HG03460 (cell line): ENCODE results near the gene OGFOD1.
A peak's percentile ranks its signal among the peaks of the same experiment; 100 is the strongest.

ENCODE experiments used
- ATAC-seq: cut with Tn5 transposase; IDR thresholded peaks from one replicate; pipeline ENCODE4 v1.9.1; 2021; ENCODE audit not compliant: unreplicated experiment

The OGFOD1 gene

DNA sequence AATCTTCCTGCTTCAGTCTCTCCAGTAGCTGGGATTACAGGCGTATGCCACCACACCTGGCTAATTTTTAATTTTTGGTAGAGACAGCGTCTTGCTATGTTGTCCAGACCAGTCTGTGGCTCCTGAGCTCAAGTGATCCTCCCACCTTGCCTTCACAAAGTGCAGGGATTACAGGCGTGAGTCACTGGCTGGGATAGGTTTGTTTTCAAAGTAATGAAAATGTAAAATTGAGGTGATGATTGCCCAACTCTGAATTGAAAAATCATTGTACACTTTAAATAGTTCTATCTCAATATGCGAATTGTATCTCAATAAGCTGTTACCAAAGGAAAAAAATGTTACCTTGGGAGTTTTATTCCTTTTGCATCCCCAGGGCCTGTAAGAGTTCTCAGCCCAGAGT lies 24.8 kb upstream of the OGFOD1 start:
- no peak for ATAC-seq

DNA sequence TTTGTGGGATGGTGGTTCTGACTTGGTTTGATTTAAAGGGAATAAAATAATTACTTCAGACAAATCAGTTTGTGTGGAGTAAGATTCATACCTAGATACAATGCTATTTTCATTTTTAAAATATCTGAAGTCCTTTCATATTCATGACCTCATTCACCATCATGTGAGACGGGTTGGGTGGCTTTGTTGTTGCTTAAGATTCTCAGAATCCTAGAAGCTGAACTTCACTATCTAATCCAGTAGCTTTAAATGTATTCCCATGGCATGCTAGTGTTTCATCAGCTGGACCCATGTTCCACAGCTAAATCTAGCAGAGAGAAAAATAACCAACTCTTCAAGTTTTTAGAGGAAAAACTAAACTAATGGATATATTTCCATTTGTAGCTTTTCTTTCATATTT lies 23.3 kb upstream of the OGFOD1 start:
- ATAC-seq, result no peak

DNA sequence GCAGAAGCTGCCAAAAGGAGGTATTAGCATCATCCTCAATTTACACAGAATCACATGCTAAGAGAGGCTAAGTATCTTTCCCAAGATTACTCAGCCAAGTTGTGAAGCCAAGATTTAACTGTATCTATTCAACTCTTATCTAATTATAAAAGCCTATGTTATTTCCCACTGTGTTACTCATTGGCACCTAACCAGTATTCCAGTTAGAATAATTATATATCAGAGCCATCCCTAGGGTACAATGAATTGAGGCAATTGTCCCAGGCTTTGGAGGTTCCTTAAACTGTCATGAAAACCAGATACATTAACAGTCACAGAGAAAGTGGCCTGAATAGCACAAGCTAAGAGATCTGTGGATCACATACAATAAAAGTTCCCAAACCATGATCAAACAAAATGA lies 15.1 kb upstream of the OGFOD1 start:
- ATAC-seq, result no peak

DNA sequence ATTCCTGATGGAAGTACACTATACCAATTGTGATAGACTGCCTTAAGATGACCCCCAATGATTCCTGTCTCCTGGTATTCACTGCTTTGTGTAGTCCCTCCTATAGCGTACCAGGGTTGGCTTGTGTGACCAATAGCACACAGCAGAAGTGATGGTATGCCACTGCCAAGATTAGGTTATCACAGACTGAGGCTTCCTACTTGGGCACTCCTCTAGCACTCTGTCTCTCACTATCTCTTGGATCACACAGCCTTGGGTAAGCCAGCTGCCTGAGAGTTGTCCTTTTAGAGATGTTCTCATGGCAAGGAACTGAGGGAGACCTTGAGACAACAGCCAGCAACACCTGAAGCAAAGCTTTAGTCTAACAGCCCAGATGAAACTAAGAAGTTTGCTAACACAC lies 13.3 kb upstream of the OGFOD1 start:
- ATAC-seq, result no peak

DNA sequence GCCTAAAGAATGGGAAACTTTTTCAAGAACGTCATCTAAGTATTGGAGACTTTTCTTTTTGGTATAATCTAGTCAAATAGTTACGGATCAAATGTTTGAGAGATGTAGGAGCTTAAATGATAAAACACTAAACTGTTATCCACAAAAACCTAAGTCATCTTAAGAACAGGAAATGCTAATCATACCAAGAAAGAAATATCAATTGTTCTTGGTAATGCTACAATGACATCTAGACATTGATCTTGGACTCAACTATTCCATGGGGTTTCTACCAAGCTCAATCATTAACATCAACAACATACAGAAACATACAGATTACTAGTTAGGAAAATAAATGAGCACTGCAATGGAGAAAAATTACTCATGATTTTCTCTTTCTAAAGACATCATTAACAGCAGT lies 4.1 kb upstream of the OGFOD1 start:
- no peak for ATAC-seq

DNA sequence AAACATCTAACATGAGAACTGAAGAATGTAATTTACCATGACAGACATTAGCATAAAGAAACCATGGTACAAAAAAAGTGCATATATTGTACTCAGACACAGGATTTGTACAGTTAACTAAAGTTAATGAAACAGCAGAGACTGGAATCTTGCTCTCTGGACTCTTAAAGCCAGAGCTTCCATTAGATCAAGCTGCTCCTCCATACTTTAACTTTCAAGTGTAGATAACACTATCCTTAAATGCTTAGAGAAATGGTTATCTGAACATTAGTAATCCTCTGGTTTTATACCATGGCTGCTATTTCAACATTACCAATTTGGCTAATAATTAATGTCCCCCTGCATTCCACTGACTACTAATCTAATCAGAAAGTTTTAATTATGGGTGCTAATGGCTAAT lies 3.3 kb upstream of the OGFOD1 start:
- ATAC-seq, result no peak

DNA sequence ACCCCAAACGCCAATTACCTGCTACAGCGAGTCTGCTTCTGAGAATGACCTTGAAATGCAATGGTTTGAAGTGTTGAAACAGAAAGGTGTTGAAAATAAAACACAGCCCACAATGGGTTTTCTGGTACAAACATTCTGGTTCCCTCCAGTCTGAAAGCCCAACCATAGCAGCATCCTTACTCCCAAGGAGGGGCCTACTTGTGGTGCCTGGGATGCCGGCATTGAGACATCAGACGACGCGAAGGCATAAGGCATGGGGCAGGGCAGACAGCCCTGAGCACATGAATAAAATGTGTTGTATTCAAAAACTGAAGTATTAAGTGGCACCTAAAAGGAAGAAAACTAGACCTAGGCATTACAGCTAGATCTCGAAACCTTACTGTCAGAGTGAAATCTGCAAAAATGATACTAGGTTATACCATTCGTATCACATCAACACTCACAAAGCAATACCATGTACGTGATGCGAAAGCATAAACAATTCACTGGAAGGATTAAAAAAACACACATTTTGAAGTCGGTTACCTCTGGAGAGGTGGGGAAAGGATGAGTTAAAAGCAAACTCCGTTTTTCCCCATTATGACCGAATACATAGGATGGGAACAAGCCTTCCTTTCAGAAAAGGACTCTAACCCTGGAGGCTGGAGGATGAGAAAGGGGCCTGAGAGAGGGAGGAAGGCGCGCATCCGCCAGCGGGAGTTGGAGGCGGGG lies 924 bp upstream of the OGFOD1 start:
- no peak for ATAC-seq

DNA sequence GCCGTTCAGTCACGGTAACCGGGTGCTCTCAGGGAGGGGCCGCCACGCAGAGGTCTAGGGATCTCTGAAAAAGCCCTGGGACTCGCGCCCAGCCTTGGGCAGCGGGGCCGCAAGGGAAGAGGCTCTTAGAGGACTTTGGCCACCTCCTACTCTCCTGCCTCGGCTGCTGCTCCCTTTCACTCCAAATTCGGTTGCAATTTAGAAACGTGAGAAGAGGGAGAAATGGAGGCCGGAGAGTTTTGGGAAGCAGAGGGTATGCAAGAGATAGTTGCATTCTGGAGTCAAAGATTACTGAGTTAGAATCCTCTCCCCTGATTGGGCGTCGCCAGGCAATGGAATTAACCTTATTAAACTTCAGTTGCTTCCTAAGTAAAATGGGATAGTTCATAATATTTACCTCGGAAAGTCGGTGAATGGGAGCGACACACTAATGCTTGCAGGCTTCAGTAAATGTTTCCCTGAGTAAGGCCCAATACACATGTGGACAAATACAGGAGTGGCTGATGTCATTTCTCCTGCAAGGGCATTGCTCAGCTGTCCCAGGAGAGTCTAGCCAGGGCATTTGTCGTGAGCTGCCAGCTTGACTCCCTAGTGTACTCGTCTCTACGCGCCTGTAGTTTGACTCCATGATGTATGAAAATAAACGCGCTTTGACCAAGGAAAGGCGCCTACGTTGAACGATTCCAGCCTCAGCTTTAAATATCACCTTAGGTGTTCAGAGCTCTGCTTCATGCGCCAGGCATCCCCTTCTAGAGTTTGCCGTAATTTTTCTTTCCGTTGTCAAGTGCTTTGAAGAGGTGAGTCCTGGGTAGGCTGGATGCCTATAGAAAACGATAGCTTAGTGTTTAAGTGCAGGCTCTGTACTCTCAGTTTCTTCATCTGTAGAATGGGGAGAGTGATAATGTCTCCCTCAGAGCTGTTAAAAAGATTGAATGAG lies 667 bp downstream of the OGFOD1 start:
- peak; percentile 33 for ATAC-seq

DNA sequence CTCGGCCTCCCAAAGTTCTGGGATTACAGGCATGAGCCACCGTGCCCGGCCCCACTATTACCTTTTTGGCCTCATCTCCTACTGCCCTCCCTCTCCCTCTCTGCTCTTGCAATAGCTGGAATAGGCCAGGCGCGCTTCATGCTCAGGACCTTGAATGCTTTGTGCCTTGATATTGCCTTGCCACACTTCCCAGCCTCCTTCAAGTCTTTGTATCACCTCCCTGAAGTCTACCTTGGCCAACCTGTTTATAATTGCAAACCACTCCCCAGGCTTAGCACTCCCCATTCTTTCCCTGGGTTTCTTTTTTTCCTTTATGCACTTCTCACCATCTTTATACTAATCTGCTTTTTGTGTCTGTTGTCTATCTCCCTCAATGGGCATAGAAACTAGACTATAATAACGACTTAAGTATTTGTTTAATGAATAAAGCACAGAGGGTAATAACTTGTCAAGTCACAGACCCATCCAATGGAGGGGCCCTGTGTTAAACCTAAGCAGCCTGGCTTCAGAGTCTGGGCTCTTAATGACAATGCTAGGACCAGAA lies 6.6 kb downstream of the OGFOD1 start:
- ATAC-seq, result no peak

DNA sequence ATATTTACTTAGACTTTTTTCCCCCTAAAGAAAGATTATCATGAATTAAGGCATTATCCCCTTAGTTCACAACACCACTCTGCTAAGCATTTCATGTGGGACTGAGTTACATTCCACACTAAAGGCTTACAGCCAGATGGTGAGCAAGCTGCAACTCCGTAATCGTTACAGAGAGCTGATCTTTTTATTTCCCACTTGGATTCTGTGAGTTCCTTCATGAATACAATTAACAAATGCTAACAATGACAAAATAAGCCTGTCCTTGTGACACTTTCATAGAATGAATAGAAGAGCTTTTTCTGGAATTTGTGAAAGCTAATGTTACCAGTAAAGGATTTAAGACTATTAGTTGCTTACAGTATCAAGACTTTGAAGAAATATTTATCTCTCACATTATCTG lies 8.7 kb downstream of the OGFOD1 start:
- ATAC-seq, result no peak

DNA sequence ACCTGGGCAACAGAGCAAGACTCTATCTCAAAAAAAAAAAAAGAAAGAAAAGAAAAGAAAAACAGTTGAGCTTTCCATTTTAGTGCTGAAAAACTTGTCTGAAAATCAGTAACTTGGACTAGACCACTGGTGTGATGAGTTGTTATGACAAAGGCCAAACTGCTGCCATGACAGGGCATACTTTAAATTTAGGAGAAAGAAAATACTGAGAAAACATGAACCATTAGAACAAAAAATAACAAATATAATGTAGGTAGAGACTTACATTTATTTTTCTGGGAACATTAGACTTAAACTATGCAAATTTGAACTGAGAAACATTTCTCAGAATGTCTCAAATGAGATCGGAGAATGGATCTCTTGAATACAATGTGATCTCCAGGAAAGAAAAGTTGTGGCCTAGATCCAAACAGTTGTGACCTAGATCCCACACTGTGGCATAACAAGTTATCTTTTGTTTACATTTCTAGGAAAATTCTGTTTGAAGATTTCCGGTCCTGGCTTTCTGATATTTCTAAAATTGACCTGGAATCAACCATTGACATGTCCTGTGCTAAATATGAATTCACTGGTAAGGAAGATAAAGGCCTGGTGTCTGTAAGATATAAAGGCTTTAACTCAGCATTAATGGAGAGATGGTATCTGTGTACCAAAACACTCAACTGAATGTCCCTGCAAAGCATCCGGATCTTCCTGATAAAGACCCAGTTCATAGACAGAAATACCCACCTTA lies 10.9 kb downstream of the OGFOD1 start:
- no peak for ATAC-seq

DNA sequence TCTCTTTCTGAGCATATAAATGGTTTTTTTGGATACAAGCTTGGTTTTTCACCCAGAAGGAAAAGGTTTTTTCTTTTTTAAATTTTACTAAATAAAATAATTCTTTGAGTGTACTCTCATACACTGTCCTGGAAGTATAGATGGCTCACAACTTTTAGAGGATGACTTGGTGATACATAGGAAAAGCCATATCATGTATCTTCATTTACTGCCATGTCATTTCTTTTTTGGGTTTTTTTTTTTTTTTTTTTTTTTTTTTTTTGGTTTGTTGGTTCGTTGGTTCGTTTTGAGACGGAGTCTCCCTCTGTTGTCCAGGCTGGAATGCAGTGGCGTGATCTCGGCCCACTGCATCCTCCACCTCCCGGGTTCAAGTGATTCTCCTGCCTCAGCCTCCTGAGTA lies 11.8 kb downstream of the OGFOD1 start:
- ATAC-seq, result no peak

DNA sequence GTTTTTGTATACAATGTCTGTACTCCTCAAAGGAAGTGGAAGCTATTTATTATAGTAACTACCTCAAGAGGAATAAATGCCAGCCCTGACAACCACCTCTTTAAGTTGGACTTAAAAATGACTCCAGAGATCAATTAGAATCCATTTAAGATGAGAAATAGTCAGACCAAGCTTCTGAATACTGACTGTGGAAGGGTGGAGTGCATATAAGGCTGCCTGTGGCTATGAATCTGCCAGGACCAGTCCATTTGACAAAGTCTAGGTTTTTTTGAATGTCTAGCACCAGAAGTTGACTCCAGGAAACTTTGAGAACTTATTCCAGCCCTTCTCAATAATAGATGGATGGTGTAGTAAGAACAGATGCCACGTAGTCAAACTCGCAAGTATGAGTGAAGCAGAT lies 15.0 kb downstream of the OGFOD1 start:
- ATAC-seq, result no peak

DNA sequence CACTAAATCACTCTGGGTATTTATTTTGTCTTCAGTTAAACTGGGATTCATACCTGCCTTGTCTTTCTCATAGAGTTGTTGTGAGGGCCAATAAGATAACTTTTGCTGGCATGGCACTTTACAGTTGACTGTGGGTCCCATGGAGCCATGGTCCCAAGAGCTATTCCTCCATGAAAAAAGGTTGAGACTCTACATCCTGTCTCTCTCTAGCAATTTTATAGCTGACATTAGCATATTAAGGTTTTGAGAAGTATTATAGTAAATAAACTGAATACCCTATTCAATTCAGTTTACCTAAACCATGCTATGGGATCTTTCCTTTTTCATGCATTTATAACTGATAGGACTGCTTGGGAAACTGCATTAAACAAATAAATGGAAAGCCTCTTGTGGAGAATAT lies 17.4 kb downstream of the OGFOD1 start:
- ATAC-seq, result no peak

DNA sequence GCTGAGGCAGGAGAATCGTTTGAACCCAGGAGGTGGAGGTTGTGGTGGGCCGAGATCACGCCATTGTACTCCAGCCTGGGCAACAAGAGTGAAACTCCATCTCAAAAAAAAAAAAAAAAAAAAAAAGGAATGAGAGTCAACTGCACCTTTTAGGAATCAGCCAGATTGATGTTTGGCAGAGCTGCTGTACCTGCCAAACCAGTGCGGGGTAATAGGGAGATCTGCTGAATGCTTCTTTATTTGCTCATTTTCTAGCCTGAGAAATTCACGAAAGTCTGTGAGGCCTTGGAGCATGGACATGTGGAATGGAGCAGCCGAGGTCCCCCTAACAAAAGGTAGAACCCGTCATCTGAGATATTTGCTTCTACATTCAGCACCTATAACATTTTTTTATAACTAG lies 18.4 kb downstream of the OGFOD1 start:
- no peak for ATAC-seq

DNA sequence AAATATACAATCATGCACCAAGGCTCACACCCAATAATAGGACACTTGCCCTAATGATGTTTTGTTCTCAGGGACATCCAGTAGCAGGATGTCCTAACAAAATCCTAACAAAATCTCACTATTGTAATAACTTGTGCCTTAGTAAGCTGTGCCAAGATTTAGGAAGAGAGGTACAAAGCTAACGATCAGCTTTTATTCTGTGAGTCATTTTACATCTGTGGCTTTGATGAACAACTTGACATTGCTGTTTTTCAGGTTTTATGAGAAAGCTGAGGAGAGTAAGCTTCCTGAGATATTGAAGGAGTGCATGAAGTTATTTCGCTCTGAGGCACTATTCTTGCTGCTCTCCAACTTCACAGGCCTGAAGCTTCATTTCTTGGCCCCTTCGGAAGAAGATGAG lies 18.9 kb downstream of the OGFOD1 start:
- ATAC-seq, result no peak

DNA sequence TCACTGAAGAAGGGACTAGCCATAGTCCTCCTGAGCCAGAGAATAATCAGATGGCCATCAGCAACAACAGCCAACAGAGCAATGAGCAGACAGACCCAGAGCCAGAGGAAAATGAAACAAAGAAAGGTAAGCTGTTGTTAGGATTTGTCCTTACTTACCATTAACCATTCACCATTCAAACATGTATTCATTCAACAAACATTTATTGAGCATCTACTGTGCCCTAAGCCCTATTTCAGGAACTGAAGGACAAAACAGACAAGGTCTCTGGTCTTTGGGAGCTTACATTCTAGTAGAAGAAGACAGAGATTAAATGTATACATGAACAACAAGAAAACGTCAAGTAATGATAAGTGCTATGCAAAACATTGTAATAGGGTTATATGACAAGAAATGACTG lies 19.3 kb downstream of the OGFOD1 start:
- ATAC-seq, result no peak

DNA sequence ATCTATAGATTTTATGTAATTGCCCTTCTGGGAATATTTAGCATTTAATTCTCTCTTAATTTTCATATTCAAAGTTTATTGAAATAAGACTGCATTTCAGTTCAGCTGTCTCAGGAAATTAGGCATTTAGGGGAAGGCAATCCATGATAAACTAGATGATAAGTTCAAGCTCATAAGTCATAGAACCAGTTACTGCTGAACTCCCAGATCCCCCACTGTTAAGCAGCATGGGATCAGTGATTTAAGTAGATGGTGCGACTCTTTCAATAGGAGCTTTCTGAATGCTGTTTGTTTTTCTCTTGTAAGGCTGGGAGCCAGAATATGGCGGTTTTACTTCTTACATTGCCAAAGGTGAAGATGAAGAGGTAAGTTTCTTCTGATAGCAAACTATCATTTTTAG lies 23.8 kb downstream of the OGFOD1 start:
- no peak for ATAC-seq

DNA sequence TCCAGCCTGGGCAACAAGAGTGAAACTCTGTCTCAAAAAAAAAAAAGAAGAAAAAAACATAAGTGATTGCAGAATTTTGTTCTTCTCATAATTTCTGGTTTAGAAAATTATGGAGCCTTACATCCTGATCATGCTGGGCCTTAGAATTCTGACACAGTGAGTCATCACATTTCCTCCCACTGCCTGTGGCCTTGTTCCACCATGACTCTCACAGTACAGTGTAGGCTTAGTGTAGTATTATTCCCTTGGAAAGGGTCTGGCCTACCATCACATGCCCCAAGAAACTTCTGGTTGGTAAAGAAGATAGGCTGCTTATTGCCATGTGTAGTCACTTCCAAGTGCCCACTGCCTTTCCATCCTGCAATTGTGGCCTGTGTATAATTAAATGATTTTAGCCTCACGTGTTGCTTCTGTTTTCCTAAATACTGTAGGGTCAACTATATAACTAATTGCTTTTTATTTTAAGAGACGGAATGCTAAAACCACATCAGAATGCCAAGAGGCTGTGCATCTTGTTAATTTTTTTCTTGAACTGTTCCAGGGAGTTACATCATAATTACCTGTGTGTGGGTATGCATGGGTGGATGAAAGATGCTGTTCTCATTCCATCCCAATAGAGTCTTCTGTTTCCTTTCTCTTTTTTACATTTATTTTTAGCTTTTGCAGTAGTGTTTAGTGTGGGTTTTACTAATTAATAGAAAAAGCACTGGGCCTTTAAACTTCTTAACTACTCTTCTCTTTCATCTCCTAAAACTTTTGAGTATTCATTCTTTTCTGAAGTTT lies 25.9 kb downstream of the OGFOD1 start:
- ATAC-seq, result no peak

DNA sequence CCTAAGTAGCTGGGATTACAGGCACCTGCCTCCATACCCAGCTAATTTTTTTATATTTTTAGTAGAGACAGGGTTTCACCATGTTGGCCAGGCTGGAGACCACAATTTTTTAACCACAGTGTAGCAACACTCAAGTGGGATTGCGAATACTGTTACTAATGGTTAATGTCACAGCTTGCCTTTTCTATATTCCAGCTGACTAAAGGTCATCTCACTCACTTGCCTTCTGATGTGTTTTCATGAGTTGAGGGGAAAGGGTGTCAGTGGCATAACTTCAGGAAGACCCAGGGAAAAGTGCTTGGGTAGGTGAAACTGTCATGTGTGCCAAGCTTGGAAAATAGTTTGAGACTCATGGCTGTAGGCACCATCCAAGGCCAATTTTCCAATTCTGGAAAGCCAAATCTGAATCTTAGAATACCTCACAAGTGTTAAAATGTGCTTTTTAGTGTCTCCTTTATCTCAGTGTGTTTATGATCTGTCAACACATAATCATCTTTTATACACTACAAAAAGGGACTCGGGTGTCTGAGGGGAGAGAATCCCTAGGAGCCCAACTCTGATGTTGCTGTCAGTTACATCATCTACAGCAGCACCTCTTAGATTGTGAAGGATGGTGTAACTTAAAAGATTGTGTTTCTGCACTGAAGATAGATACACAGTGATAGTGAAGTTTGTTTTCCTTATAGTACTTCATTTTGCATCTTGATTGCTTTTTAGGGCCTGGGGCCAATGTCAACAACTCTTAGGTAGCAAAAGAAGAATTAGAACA lies 27.1 kb downstream of the OGFOD1 start:
- ATAC-seq, result no peak
